ENCODE data around the gene DENND4B.
"Not testable (repeated sequence)": the region's sequence is repeated elsewhere in the genome, so short reads cannot be mapped to it uniquely, and the experiment has no call there.

Gene DENND4B

GRCh38 chr1:153946622-153947241 lies at the start of gene DENND4B:
Gene DENND4B, minus strand, starts transcription at chr1:153946718. Its CDS starts 2,344 bp downstream, at chr1:153944374.
- no peak for DNase-seq (ENCODE audit: low read depth)

GRCh38 chr1:153995640-153996039 lies 49.1 kb upstream of the DENND4B start:
- no peak for DNase-seq (ENCODE audit: low read depth)

GRCh38 chr1:153995202-153995601 lies 48.7 kb upstream of the DENND4B start:
- no peak for DNase-seq (ENCODE audit: low read depth)

- DNase-seq (ENCODE audit: low read depth) = no peak
Observed at GRCh38 chr1:153991806-153992205, 45.3 kb upstream of the DENND4B start.

GRCh38 chr1:153991151-153991630 lies 44.7 kb upstream of the DENND4B start:
- DNase-seq (ENCODE audit: low read depth) = no peak

- DNase-seq (ENCODE audit: low read depth) = peak; percentile 89
Observed at GRCh38 chr1:153990468-153991150, 44.1 kb upstream of the DENND4B start, which contains the start of gene RPS27. Gene RPS27, plus strand, starts transcription at chr1:153990762. Its CDS starts 35 bp downstream, at chr1:153990797.

- no peak for DNase-seq (ENCODE audit: low read depth)
Observed at GRCh38 chr1:153987621-153988020, 41.1 kb upstream of the DENND4B start.

- DNase-seq (ENCODE audit: low read depth) = peak; percentile 60
Observed at GRCh38 chr1:153985941-153986761, 39.6 kb upstream of the DENND4B start, which contains the start of gene RAB13. Gene RAB13, minus strand, starts transcription at chr1:153986339. Its CDS starts 103 bp downstream, at chr1:153986236.

GRCh38 chr1:153985341-153985912 lies 38.9 kb upstream of the DENND4B start:
- DNase-seq (ENCODE audit: low read depth) = peak; percentile 36

- DNase-seq (ENCODE audit: low read depth) = no peak
Observed at GRCh38 chr1:153984123-153984894, 37.8 kb upstream of the DENND4B start.

- not testable (repeated sequence) for DNase-seq (ENCODE audit: low read depth)
Observed at GRCh38 chr1:153981735-153982134, 35.2 kb upstream of the DENND4B start.

- DNase-seq (ENCODE audit: low read depth) = not testable (repeated sequence)
Observed at GRCh38 chr1:153979091-153979490, 32.6 kb upstream of the DENND4B start.

GRCh38 chr1:153978274-153978909 lies 31.9 kb upstream of the DENND4B start:
- no peak for DNase-seq (ENCODE audit: low read depth)

GRCh38 chr1:153977250-153978240 lies 31.0 kb upstream of the DENND4B start, which contains the start of gene JTB:
Gene JTB, minus strand, starts transcription at chr1:153977674. Its CDS starts 422 bp downstream, at chr1:153977252.
- peak; percentile 47 for DNase-seq (ENCODE audit: low read depth)

GRCh38 chr1:153976819-153977249 lies 30.3 kb upstream of the DENND4B start:
- DNase-seq (ENCODE audit: low read depth) = no peak

- DNase-seq (ENCODE audit: low read depth) = no peak
Observed at GRCh38 chr1:153973525-153973924, 27.0 kb upstream of the DENND4B start.

GRCh38 chr1:153973071-153973470 lies 26.6 kb upstream of the DENND4B start:
- no peak for DNase-seq (ENCODE audit: low read depth)

GRCh38 chr1:153970346-153970745 lies 23.8 kb upstream of the DENND4B start:
- no peak for DNase-seq (ENCODE audit: low read depth)

GRCh38 chr1:153968972-153969371 lies 22.5 kb upstream of the DENND4B start:
- no peak for DNase-seq (ENCODE audit: low read depth)
